ENCODE measurements around the gene SLAMF8. TPM values are rescaled to one million over a fixed set of nuclear protein-coding genes. Genes with fewer than 3 reads are reported as not detected.

Gene SLAMF8
- polyA plus RNA-seq, 1 experiment, result not detected

DNA sequence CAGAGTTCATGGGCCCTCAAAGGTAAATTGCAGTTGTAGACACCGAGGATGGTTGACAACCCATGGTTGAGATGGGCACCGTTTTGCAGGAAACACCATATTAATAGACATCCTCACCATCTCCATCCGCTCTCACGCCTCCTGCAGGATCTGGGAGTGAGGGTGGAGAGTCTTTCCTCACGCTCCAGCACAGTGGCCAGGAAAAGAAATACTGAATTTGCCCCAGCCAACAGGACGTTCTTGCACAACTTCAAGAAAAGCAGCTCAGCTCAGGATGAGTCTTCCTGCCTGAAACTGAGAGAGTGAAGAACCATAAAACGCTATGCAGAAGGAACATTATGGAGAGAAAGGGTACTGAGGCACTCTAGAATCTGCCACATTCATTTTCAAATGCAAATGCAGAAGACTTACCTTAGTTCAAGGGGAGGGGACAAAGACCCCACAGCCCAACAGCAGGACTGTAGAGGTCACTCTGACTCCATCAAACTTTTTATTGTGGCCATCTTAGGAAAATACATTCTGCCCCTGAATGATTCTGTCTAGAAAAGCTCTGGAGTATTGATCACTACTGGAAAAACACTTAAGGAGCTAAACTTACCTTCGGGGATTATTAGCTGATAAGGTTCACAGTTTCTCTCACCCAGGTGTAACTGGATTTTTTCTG is 9.3 kb downstream of the SLAMF8 start:
- CTCF ChIA-PET, result interaction anchor here (0.9 to 1.4 kb wide), 4 partner anchors 16 to 172 kb away, joined by 3 to 31 read pairs (median 5); no protein-coding TSS in a partner anchor
- H3K27me3 ChIP-seq (ENCODE audit: control insufficient read depth, insufficient read depth, low read length), result no peaks in the 10 kb centered on the region
- POLR2A ChIA-PET, result no interaction called here
- DNase-seq (ENCODE audit: low read depth, low spot score), result no peak
- TF ChIP-seq, protein P1, sequence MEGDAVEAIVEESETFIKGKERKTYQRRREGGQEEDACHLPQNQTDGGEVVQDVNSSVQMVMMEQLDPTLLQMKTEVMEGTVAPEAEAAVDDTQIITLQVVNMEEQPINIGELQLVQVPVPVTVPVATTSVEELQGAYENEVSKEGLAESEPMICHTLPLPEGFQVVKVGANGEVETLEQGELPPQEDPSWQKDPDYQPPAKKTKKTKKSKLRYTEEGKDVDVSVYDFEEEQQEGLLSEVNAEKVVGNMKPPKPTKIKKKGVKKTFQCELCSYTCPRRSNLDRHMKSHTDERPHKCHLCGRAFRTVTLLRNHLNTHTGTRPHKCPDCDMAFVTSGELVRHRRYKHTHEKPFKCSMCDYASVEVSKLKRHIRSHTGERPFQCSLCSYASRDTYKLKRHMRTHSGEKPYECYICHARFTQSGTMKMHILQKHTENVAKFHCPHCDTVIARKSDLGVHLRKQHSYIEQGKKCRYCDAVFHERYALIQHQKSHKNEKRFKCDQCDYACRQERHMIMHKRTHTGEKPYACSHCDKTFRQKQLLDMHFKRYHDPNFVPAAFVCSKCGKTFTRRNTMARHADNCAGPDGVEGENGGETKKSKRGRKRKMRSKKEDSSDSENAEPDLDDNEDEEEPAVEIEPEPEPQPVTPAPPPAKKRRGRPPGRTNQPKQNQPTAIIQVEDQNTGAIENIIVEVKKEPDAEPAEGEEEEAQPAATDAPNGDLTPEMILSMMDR (IDR thresholded peaks at IDR 0.05; ENCODE audit: low read depth, low read length), result 0 out of 2 replicates have a peak, but pooled peaks have one; percentile 21
- no peak overlapping the region for H3K4me3 ChIP-seq (ENCODE audit: low read depth, low read length)
- H3K27ac ChIP-seq (ENCODE audit: low read depth, low read length), result no peak overlapping the region
- no peaks in the 10 kb centered on the region for H3K9me3 ChIP-seq (ENCODE audit: control insufficient read depth, insufficient read depth, low read length)

DNA sequence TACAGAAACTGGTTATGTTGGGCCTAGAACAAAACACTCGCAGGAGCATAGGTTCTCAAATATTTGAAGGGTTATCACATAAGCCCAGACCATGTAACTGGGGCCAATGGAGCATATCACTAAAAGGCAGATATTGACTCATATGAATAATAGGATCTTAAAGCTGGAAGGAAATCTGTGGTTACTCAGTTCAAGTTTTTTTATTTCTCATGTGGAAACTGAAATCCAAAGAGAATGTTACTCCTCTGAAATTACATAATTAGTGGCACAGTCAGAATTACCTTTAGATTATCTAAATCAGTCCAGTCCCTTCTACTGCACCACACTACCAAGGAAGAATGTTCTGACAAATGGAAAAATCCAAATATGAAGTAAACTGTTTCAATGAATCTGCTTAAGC is 12.0 kb downstream of the SLAMF8 start:
- CTCF ChIA-PET, result interaction anchor here (1.4 kb wide), 1 partner anchor 40 kb away, joined by 6 read pairs; no protein-coding TSS in a partner anchor

DNA sequence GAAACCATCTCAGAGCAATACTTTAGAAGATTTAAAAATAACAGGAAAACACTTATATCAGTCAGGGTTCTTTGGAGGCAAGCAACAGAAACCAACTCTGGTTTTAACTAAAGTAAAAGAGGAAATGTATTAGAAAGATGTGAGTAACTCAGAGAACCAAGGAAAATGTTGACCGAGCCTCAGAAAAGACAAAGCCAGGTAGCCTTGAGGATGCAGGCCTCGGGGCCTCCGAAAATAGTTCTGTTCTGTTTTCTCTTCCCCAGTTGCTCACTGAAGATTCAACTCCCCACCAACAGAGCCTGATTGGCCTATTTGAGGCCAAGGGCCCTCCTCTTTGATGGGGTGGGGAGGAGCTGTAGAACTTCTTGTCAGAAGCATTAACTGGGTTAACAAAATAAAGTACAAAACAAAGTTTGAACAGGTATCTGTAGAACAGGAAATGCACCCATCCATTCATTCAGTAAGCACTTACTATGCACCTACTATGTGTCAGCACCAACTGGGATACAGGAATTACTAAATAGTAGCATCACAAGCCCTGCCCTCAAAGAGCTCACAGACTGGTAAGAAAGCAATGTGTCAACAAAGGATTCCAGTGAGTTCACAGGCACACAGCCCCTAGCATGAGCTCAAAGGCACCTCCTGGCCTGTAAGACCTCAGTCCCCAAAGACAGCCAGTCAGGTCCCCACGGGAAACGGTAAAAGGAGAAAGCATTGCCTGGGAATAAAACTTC is 12.6 kb downstream of the SLAMF8 start:
- Histone ChIP-seq H3K4me3 (ENCODE audit: low read depth, low read length) (no peak overlapping the region), H3K27ac (ENCODE audit: low read depth, low read length) (no peak overlapping the region), H3K9me3 (ENCODE audit: control insufficient read depth, insufficient read depth, low read length) (no peaks in the 10 kb centered on the region), H3K27me3 (ENCODE audit: control insufficient read depth, insufficient read depth, low read length) (no peaks in the 10 kb centered on the region)
- DNase-seq (ENCODE audit: low read depth, low spot score), result no peak
- POLR2A ChIA-PET, result no interaction called here
- CTCF ChIA-PET, result interaction anchor here (1.2 to 1.4 kb wide), 2 partner anchors 41 to 168 kb away, joined by 4 to 6 read pairs; no protein-coding TSS in a partner anchor
- TF ChIP-seq, protein P1 (IDR thresholded peaks at IDR 0.05; ENCODE audit: low read depth, low read length), result no peak

More for the DNA sequence above, 12.0 kb downstream of the SLAMF8 start:
- Histone ChIP-seq H3K27me3 (ENCODE audit: control insufficient read depth, insufficient read depth, low read length) (no peaks in the 10 kb centered on the region), H3K9me3 (ENCODE audit: control insufficient read depth, insufficient read depth, low read length) (no peaks in the 10 kb centered on the region), H3K27ac (ENCODE audit: low read depth, low read length) (no peak overlapping the region), H3K4me3 (ENCODE audit: low read depth, low read length) (no peak overlapping the region)
- POLR2A ChIA-PET, result no interaction called here
- TF ChIP-seq, protein P1 (IDR thresholded peaks at IDR 0.05; ENCODE audit: low read depth, low read length), result no peak
- DNase-seq (ENCODE audit: low read depth, low spot score), result no peak

- DNase-seq (ENCODE audit: low read depth, low spot score), result no peak
- TF ChIP-seq, protein P1 (IDR thresholded peaks at IDR 0.05; ENCODE audit: low read depth, low read length), result no peak
- Histone ChIP-seq H3K27ac (ENCODE audit: low read depth, low read length) (no peak overlapping the region), H3K4me3 (ENCODE audit: low read depth, low read length) (no peak overlapping the region), H3K27me3 (ENCODE audit: control insufficient read depth, insufficient read depth, low read length) (no peaks in the 10 kb centered on the region), H3K9me3 (ENCODE audit: control insufficient read depth, insufficient read depth, low read length) (no peaks in the 10 kb centered on the region)
- ChIA-PET POLR2A (interaction anchor here (0.6 kb wide), 1 partner anchor 21 kb away, joined by 3 read pairs; the partner anchor contains the start of gene VSIG8), CTCF (interaction anchor here (0.7 to 2.4 kb wide), 5 partner anchors 11 to 51 kb away, joined by 3 to 6 read pairs (median 4); no protein-coding TSS in a partner anchor)
Measured at GRCh38 chr1:159841749-159842148, 15.1 kb downstream of the SLAMF8 start.

GRCh38 chr1:159843459-159843858 is 16.8 kb downstream of the SLAMF8 start:
- Histone ChIP-seq H3K27ac (ENCODE audit: low read depth, low read length) (no peak overlapping the region), H3K9me3 (ENCODE audit: control insufficient read depth, insufficient read depth, low read length) (no peaks in the 10 kb centered on the region), H3K4me3 (ENCODE audit: low read depth, low read length) (no peak overlapping the region), H3K27me3 (ENCODE audit: control insufficient read depth, insufficient read depth, low read length) (no peaks in the 10 kb centered on the region)
- CTCF ChIA-PET, result interaction anchor here (0.7 to 1.1 kb wide), 2 partner anchors 44 to 164 kb away, joined by 3 read pairs; no protein-coding TSS in a partner anchor
- TF ChIP-seq, protein P1 (IDR thresholded peaks at IDR 0.05; ENCODE audit: low read depth, low read length), result no peak
- DNase-seq (ENCODE audit: low read depth, low spot score), result no peak
- POLR2A ChIA-PET, result no interaction called here
